HG03432 (cell line): ENCODE data around the gene PTRHD1.

ENCODE experiments used
- ATAC-seq: cut with Tn5 transposase; IDR thresholded peaks from one replicate; pipeline ENCODE4 v1.9.1; 2021; ENCODE audit warnings: mild to moderate bottlenecking, moderate library complexity; ENCODE audit not compliant: unreplicated experiment

The PTRHD1 gene

DNA sequence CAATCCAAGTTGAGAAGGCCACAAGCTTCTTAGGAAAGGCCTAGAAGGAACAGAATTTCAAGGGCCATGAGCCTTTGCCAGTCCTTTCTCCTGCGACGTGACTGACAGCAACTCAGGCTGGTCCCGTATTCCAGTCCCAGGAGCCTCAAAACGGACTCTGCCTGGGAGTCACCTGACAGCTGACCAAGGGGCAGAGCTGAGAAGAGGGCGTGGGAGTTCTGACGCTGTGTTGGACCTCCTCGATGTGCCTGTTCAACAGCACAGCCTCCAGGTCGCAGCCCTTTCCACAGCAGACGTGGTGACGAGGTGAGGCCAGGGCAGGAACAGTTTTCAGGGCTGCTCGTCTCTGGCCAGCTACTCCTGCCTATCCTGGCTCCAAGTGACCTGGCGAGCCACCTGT, 37.6 kb upstream of the PTRHD1 start:
- no peak for ATAC-seq

DNA sequence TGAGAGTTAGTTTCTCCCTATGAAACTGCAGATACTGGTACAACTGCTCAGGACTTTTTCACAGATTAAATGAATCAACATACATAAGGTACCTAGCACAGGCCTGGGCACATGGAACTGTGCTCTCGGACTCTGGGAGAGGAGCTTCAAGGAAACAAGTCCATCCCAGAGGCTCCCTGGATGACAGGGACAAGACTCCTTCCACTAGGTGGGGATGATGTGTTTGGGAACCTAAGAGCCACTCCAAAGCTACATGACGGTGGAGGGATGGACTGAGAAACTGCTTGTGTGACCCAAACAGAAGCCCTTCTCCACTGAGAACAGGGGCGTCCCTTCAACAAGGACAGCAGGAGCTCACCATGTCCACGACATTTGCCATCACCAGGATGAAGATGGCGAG, 37.2 kb upstream of the PTRHD1 start:
- no peak for ATAC-seq

DNA sequence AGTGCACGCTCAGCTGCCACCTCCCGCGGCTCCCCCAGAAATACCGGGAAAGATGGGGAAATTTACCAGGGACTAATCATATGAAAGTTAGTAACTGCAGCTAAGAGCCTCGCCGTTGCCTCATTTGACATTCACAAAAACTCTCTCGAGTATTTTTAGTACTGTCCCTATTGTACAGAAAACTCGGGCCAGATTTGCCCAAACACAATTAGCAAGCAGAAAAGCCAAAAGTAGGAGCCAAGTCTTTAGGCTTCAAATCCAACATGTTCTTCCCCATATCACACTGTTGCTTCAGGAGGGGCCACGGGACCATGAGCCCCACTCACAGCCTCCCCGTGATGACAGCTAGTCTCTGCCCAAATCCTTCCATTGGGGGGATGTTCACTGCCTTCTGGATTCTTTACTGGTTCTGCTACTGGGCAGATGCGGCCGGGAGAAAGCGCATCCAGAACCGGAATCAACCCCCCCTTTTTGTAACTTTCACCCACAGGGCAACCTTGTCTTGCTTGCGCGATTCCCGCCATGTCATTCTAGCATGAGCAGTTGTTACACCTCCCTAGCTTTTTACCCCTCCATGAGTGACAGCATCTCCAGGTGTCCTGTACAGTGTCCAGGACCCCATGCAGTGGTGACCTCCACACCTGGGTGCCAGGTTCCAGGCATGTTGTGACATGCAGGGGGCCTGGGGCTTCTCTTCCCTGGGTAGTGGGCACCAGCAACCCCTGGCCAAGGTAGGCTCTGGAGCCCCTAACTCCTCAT, 35.2 kb upstream of the PTRHD1 start:
- no peak for ATAC-seq

DNA sequence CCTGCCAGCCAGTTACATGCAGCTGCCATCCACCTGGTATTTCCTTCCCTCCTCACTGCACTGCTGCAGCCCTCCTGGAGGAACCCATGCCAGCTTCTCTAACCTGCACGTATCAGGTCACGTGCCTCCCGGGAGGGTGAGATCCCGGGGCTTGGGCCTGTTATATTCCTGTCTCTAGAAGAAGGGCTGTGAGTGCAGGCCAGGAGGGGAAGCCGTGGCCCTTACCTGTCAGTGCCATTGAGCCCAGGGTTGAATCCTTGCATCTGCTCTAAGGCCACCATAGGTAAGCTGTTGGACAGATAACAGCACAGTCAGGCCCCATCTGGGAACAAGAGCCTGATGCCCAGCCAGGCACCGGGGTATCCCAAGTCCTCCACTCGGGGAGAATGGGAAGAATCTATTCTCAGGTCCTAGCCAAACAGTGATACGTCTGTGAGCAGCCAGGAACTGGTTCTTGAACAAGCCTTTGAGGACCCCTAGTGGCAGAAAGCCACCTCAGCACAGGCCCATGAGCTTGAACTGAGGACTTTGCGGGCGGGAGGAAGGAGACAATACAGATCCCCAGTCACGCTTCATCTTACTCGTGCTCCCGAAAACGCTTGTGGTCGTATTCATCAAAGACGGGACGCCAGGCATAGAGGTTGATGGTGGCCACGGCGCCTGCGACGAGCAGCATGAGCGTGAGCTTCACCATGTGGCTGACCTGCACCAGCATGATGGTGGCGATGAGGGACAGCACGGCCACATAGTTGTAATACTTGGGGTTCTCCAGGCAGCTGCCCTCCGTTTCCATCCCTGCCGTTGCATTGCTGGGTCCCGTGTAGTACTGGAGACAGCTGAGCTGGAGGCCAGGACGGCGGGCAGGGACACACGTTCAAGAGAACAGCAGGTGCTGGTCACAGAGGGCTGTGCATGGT, 34.4 kb upstream of the PTRHD1 start:
- ATAC-seq = peak; percentile 80

DNA sequence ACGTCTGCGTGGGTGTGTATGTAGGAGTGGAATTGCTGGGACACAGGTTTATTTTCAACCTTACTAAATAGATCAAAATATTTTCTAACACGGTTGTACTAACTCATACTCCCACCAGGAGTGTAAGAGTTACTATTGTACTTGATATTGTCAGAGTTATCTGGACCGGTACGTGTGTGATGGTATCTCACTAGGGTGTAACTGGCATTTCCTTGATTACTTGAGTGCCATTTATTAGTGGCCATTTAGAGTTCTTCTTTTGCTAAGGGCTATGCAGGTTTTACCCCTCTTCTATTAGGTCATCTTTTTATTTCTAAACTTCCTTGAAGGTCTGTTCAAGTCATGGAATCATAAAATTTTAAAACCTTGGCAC, 33.6 kb upstream of the PTRHD1 start:
- no peak for ATAC-seq

DNA sequence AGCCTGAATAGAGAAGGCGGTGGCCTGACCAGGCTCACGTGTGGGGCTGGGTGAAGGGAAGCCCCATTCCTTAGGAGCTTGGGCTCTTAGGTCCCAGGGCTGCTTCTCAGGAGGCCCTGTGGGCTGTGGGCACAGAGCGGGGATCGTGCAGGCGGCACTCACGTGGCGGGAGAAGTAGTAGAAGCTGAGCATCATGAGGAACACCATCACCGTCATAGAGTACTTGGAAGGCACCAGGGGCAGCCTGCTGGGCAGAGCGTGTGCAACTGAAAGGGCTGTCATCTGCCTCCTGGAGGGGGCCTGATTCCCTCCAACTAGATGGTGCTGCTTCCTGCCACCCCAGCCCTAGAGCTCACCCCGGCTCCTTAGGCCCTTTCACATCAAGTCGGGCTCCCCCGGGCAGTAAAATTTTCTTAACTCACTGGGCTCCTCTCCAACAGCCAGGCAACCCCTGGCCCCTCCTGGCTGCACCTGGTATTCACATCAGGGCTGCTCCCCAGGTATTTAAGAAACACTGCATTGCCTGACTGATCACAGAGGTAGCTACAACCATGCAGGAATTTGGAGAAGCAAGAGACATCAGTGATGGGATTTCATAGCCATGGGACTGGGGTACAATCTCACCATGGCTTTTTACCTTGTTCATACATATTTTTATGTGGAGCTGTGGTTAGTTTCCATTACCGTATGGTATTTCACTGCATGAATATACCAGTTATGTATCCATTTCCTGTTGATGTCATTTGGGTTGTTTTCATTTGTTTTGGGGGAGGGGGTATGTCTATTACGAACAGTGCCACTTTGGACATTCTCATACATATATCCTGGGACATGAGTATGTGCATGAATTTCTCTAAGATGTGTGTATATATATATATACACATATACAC, 32.9 kb upstream of the PTRHD1 start:
- no peak for ATAC-seq

DNA sequence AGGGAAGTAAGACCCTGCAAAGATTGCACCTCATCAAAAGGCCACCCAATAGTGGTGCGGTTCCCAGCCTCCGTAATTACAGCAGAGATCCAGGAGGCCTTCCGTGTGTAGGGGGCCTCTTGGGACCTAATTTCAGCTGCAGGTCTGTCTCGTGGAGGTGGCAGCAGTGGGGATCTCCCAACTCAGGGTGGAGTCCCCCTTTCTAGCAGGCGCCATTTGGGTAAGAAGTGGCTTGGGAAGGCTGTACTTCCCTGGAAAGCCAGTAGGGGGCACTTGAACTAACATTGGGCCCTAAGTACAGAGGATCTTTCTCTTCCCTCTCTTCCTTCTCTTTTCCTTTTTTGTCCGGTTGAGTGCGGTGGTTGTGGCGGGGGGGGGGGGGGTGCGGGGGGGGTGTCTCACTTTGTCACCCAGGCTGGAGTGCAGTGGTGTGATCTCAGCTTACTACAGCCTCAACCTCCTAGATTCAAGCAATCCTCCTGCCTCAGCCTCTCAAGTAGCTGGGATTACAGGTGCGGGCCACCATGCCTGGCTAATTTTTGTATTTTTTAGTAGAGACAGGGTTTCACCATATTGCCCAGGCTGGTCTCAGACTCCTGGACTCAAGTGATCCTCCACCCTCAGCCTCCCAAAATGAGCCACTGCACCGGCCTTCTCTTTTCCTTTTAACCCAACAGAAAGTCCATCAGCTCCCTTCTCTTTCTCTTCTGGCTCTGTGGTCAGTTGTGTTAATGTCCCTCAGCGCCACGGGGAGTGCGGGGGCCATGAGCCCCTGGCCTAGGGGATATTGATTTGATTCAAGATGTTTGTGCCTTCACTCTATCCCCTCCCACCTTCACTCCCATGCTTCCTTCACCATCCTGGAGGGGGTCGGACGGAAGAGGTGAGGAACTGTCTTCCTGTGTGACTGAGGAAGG, 32.0 kb upstream of the PTRHD1 start:
- ATAC-seq = no peak

DNA sequence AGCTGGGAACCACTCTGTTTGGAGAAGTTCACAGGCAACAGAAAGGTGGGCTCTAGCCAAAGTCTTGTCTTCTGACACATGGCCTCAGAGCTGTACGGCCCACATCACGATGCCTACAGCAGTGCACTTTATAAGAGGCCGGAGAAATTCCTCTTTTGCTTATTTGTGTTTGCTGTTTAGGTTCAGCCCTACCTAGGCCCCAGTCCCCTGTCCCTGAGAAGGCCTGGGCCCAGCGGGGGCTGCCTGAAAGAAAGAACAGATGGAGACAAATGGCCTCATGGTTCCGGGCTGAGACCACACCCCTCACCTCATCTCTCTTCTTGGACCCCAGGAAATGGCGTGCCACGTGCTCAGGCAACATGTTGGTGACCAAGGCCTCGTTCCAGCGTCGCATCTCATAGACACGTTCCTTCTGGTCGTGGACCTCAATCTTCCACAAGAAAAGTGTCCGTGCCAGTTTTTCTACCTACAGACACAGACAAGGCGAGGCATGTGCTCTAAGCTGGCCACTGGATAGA, 30.9 kb upstream of the PTRHD1 start:
- ATAC-seq = no peak

DNA sequence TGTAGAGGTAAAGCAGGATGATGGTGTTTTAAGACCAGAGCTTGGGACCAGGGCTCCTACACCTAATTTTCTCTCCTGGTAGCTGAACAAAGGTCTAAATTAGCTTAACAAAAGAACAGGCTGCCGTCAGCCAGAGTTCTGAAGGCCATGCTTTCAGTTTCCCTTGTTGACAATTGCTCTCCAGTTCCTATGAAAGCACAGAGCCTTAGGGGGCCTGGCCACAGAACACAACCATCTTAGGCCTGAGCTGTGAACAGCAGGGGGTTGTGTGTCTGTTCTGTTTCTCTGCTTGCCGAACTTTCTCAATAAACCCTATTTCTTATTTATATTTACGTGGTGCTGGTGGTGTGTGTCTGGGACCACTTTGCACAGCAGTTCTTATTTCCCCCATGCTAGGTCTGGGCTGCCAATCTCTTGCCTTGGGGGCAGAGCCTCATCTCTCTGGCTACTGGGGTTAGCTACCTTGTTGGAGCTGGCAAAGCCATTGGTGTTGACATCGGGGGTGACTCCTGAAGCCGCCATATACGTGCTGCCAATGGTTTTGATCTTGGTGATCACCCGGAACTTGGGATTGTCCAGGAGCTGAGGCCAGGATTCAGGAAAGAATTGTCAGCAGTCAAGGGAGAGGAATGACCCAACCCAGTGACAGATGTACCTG, 29.0 kb upstream of the PTRHD1 start:
- ATAC-seq = no peak

DNA sequence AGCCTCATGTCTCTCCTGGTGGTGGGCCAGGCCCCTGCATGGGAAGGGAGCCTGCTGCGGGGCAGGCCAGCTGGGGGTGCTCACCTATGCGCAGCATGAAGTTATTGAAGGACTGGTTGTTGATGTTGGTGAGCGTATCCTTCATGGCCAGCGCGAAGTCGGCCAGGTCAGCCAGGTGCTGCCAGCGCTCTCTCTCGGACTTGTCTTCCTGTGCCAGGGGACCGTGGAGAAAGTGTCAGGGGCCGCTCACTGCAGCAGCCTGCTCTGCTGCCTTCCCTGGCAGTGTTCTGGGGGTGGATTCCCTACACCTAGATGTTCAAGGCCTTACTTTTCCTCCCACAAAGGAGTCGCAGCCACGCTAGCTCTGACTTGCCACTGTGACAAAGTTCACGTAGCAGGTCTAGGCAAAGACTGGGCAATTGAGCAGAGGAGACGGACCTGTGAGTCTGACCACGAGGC, 28.3 kb upstream of the PTRHD1 start:
- ATAC-seq = no peak

DNA sequence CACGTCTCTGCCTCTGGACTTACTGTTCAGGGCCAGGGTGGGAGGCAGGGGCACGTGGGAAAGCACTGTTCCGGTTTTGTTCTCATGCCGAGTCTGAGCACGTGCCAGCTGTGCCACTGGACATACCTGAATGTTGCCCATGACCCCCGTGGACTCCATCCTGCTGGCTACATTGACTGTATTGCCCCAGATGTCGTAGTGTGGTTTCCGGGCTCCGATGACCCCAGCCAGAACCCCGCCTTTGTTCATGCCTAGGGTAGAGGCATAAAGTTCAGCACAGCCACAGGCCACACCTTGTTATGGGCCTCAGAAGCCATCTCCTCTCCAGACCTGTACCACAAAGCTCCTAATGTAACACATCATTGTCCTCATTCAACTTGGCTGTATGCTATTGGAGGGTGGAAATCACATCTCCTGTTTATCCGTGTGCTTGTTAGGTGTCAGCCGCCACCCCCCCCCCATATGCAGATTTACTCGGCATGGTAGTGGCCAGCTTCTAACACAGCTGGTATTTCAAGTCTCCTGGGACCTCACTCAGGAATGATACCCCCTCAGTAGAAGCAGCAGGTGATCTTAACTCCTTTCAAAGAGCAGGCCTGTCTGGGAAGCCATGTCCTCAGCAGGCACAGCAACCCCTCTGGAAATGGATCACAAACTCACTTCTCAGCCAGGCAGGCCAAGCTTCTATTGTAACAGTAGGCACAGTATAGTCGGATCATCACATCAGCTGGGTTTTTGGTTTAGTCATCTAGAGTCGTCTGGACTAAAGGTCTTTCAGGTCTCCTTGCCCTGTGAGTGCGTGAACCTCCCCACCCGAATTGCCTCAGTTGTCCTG, 27.6 kb upstream of the PTRHD1 start:
- ATAC-seq = no peak

DNA sequence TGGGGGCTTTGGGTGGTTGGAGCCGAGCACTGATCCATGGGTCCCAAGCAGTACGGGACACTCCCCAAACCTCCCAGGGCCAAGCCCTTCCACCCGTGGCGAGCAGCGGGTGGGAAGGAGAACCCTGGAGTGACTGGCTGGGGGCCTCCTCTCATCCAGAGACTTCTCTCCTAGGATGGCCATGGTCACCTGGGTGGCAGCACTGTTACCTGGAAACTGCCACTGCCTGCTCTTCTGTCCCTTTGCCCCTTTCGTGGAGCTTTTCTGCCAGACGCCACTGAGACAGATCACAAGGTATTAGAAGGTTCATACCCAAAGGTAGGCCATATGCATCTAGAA, 27.0 kb upstream of the PTRHD1 start:
- ATAC-seq = no peak

DNA sequence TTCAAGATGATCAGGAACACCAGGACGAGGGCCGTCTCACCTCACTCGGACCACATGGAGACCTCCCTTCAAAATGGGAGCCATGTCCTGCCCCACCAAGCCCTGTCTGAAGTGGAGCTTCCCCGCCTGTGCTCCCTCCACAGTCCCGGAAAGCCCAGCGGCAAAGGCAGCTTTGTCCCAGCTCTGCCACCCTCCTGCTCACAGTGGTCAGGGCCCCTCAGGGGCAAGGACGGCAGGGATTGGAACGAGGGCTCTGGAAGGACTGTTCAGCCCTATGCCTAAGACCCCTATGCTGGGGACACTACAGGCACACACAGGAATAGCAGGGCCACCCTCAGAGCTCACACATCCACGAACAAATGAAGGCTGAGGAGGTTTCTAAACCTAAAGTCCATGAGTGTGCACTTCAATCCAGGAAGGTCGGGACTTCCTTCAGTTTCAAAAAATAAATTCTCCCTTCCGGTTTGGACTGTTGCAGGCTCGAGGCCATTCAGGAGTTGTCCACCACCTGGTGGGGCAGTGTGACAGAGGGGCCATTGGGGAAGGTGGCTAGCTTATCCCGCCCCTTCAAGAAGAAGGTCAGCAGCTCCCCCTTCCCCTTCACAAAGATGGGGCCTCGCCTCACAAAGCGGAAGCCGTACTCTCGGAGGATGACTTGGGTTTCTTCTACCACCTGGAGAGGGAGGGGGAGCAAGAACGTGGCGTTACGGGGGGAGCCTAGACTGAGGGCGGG, 26.4 kb upstream of the PTRHD1 start:
- ATAC-seq = no peak

DNA sequence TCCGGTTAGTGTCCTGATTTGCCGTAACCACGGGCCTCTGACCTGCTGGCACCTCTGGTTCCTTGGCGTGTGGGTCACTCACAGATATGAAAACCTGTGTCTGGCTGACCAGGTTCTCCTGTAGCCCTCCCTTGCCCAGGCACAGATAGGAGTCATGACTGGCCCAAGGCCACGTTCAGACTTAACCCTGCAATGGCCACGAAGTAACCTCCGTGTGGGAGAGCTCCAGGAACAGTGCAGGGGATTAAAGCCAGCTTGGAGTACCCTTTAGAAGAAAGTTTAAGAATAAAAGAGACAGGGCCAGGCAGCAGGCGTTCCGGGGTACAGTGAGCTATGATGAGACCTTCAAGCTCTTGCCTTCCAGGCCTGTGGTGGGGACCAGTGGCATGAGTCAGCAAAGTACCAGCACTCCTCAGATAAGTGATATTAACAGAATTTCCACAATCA, 25.6 kb upstream of the PTRHD1 start:
- no peak for ATAC-seq

DNA sequence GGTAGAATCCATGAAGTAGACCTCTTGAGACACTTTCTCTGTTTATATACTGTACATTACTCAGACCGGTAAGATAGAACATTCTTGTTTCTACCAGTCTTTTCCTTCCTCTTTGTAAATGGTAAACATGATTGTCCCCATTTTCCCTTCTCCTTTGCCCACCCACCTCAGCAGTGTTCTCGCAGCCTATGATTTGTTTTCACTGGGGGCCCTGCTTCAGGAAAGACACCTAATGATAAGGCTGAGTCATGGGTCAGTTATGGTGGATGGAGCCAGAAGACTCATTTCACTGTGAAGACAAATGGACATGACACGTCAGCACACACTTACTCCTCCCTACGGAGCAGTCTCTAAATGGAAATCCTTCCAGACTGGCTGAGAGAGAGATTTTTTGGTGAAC, 23.7 kb upstream of the PTRHD1 start:
- no peak for ATAC-seq

DNA sequence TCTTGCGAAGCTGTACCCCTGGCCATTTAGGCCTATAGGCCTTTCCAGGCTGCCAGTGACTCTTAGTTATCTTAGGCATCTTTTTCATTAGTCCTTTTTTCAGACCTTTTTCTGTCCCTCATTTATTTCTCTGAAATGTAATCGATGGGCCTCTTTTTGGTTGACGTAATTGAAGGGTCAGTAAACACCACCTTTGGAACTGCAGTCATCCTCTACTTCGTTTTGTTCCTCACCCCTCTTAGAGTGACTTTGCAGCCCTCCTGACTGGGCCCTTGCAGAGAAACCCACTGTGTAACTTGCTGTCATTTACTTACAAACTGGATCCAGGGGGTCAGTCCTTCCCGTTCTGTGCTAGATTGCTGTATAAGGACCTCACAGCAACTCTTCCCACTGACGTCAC, 23.2 kb upstream of the PTRHD1 start:
- ATAC-seq = no peak

DNA sequence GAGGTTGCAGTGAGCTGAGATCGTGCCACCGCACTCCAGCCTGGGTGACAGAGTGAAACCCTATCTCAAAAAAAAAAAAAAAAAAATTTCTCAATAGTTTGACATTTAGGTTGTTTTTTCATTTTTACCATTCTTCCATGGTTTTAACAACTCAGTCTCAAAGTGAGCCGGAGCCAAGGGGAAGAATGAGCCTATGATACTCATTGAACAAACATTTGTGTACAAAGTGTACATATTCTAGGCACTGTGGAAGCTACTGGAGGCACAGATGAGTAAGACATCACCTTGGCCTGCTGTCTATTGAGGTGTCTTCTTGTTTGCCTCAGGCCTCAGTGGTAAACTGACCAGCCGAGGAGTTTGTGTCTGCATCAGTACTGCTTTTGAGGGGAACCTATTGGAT, 22.0 kb upstream of the PTRHD1 start:
- ATAC-seq = no peak

DNA sequence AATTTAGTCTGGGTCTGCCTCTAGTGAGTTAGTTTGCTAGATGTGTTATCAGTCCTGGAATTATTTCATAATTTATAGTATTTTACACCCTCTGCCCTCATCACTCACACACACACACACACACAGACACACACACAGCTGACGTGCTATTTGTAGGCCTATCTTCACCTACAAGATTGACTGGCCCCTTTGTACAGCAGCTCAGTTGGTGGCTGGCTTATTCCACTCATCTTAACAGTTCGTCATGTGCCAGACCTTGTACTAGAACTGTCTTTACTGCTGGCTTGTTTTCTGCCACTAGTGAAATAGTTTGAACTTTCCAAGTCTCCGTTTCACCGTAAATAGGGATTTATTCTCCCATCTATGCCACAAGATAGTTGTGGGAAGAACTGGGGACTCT, 21.3 kb upstream of the PTRHD1 start:
- ATAC-seq = no peak
